Activated naive CD4-positive, alpha-beta T cell treated with anti-CD3 and anti-CD28 coated beads for 36 hours (primary cell): ENCODE results near the gene TMEM80. TPM values are rescaled to one million over a fixed set of nuclear protein-coding genes. Genes with fewer than 3 reads are reported as not detected.

Source experiments
- CTCF ChIA-PET: fragments of 350-600 bp; sonication (Branson Sonifier 250); formaldehyde crosslinking; loops from one replicate; lab custom pipeline; 2021; ENCODE audit warnings: antibody characterized with exemption; lab: Charles Lee
- DNase-seq: peaks from one replicate; pipeline ENCODE4 v3.0.0-alpha.2; 2020
- H3K27ac Mint-ChIP-seq: one replicate; pipeline ENCODE4 v1.8.0; 2021; ENCODE audit warnings: mild to moderate bottlenecking, mixed read lengths
- H3K27me3 Mint-ChIP-seq: one replicate; pipeline ENCODE4 v1.8.0; 2021; ENCODE audit warnings: low read depth, mixed read lengths
- H3K36me3 Mint-ChIP-seq: one replicate; pipeline ENCODE4 v1.8.0; 2021; ENCODE audit warnings: low read depth, mixed read lengths
- H3K4me1 Mint-ChIP-seq: one replicate; pipeline ENCODE4 v1.8.0; 2021; ENCODE audit warnings: low read depth, mixed read lengths
- H3K4me3 Mint-ChIP-seq: one replicate; pipeline ENCODE4 v1.8.0; 2021; ENCODE audit warnings: mild to moderate bottlenecking, moderate library complexity, mixed read lengths
- H3K9me3 Mint-ChIP-seq: one replicate; pipeline ENCODE4 v1.8.0; 2021; ENCODE audit warnings: mixed read lengths
- intact Hi-C: fragments of 100-400 bp; cut with micrococcal nuclease; formaldehyde crosslinking; loops from one replicate; pipeline ENCODE4 v1.15.1; 2023
- total RNA-seq, 2 experiments: library from RNA; stranded (reverse); gene quantifications; one replicate each; pipeline ENCODE4 v1.2.3, GENCODE V29; 2021

The TMEM80 gene
- total RNA-seq, 2 experiments from 2014 or later: 5.6 to 6.0 TPM

GRCh38 chr11:660281-660680 is 35.3 kb upstream of the TMEM80 start:
- Mint-ChIP-seq H3K27me3 (no peaks in the 10 kb centered on the region), H3K36me3 (peaks cover 7% of the 10 kb centered on the region), H3K27ac (no peak overlapping the region), H3K9me3 (no peaks in the 10 kb centered on the region), H3K4me1 (no peaks in the 10 kb centered on the region), H3K4me3 (no peak overlapping the region)
- intact Hi-C loops: no loop called here
- CTCF ChIA-PET: interaction anchor here (1.4 to 1.6 kb wide), 2 partner anchors 17 to 64 kb away, joined by 5 read pairs; no protein-coding TSS in a partner anchor
- no peak for DNase-seq

DNA sequence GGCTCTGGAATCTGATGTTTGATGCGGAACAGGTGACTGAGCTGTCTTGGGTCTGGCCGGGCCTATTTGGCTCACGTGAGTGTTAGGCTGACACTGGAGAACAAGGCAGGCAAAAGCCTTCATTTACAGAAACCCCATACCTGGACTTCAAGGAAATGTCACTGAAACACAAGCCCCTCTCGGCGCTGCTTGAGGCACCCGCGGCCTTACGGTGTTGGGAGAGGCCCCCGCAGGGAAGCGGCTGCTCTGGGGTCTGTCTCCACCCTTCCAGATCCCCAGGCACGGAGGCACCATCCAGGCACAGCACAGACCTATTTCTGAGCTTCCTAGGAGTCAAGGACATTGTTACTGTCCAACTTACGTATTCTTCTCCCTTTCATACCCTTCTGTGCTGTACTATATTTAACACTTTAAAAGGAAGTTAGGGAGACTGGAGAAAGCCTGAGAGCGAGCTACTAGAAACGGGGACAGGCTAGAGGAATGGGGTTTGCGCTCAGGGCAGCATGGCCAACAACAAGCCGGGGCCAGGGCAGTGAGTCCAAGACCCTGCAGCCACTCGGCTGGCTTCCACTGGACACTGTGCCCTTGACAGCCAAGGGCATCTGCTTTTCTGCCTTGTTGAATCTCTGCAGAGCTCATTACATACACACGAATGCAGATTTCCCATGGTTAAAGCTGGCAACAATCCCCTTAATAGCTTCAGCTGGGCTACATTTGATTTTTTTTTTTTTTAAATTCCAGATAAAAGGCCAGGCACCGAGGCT is 34.8 kb upstream of the TMEM80 start:
- Mint-ChIP-seq H3K27me3 (no peaks in the 10 kb centered on the region), H3K4me3 (no peak overlapping the region), H3K9me3 (no peaks in the 10 kb centered on the region), H3K4me1 (no peaks in the 10 kb centered on the region), H3K27ac (no peak overlapping the region), H3K36me3 (peaks cover 7% of the 10 kb centered on the region)
- intact Hi-C loops: no loop called here
- CTCF ChIA-PET: interaction anchor here (0.7 to 1.6 kb wide), 3 partner anchors 17 to 63 kb away, joined by 4 to 5 read pairs (median 5); no protein-coding TSS in a partner anchor
- no peak for DNase-seq

DNA sequence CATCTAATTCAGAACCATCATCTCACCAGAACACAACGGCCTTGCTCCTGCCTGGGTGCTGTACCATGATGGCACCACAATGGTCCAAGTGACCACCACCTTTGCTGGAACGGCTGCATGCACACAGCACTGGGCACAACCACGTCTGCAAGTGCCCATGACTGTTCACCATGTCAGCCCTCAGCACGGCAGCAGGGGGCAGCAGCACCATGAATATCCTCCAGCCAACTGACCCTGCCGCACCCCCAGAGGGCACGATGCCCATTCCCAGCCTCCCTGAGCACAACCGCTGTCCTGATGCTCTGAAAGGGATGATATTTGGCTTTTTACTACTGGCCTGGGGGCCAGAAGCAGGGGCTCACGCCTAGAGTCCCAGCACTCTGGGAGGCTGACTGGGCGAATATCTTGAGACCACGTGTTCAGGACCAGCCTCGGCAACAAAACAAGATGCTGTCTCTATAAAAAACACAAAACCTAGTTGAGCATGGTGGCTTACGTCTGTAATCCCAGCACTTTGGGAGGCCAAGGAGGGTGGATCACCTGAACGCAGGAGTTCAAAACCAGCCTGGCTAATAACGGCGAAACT is 32.8 kb upstream of the TMEM80 start:
- Mint-ChIP-seq H3K27ac (no peak overlapping the region), H3K9me3 (no peaks in the 10 kb centered on the region), H3K36me3 (peaks cover 11% of the 10 kb centered on the region), H3K4me3 (no peak overlapping the region), H3K27me3 (no peaks in the 10 kb centered on the region), H3K4me1 (no peaks in the 10 kb centered on the region)
- CTCF ChIA-PET: interaction anchor here (0.9 to 1.1 kb wide), 3 partner anchors 12 to 58 kb away, joined by 3 read pairs; no protein-coding TSS in a partner anchor
- intact Hi-C loops: loop anchor here (1.0 kb wide), 1 partner anchor 61 kb away; no protein-coding TSS in a partner anchor
- peak; percentile 59 for DNase-seq

- CTCF ChIA-PET: interaction anchor here (0.7 to 1.7 kb wide), 3 partner anchors 58 to 61 kb away, joined by 3 read pairs; no protein-coding TSS in a partner anchor
- Mint-ChIP-seq H3K36me3 (peaks cover 14% of the 10 kb centered on the region), H3K27ac (no peak overlapping the region), H3K4me3 (no peak overlapping the region), H3K27me3 (no peaks in the 10 kb centered on the region), H3K9me3 (no peaks in the 10 kb centered on the region), H3K4me1 (no peaks in the 10 kb centered on the region)
- no peak for DNase-seq
- intact Hi-C loops: no loop called here
These were observed 30.4 kb upstream of the TMEM80 start for GRCh38 chr11:665062-665703.

- Mint-ChIP-seq H3K27me3 (no peaks in the 10 kb centered on the region), H3K9me3 (no peaks in the 10 kb centered on the region), H3K4me3 (no peak overlapping the region), H3K4me1 (no peaks in the 10 kb centered on the region), H3K36me3 (peaks cover 14% of the 10 kb centered on the region), H3K27ac (no peak overlapping the region)
- CTCF ChIA-PET: interaction anchor here (1.7 kb wide), 1 partner anchor 57 kb away, joined by 3 read pairs; no protein-coding TSS in a partner anchor
- intact Hi-C loops: no loop called here
- DNase-seq: no peak
These were observed 29.8 kb upstream of the TMEM80 start for GRCh38 chr11:665704-666281.

DNA sequence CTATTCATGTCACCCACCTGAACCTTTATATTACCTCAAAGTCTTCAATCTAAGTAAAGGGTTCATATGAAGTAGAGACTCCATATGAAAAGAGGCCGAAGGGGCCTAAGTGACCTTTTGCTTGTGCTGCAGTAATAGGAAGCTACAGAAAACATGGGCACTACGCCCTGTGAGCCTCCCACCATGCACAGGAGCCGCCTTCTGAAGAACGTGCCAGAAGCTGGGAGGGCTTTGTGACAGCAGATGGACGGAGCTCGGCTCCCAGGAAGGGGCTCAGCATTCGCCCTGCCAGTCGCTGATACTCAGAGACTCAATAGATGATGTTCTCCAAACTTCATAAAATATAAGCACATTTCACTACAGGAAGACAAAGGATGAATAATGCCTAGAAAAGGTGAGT is 21.8 kb upstream of the TMEM80 start:
- intact Hi-C loops: no loop called here
- no peak for DNase-seq
- Mint-ChIP-seq H3K4me3 (no peak overlapping the region), H3K27me3 (no peaks in the 10 kb centered on the region), H3K4me1 (no peaks in the 10 kb centered on the region), H3K36me3 (peaks cover 20% of the 10 kb centered on the region), H3K27ac (no peak overlapping the region), H3K9me3 (no peaks in the 10 kb centered on the region)
- CTCF ChIA-PET: interaction anchor here (0.5 to 0.8 kb wide), 2 partner anchors 23 to 66 kb away, joined by 3 to 4 read pairs; no protein-coding TSS in a partner anchor

DNA sequence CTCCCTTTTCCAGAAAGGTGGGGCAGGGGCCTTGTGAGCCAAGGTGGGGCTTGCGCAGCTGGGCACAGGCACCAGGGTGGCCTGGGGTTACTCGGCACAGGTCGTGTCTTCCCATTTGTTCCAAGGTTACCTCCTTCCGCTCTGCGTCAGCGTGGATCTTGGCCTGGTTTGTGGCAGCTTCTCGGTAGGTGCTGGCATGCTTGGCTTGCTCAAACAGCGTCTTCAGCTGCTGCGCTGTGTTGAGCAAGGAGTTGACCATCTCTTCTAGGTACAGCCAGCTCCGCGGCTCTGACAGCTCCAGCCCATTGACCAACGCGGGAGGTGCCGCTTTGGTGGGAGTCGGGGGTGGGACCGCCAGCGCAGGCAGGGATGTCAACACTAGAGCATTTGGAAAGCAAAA is 21.2 kb upstream of the TMEM80 start:
- Mint-ChIP-seq H3K27ac (no peak overlapping the region), H3K36me3 (peaks cover 20% of the 10 kb centered on the region), H3K4me1 (no peaks in the 10 kb centered on the region), H3K4me3 (no peak overlapping the region), H3K9me3 (no peaks in the 10 kb centered on the region), H3K27me3 (no peaks in the 10 kb centered on the region)
- CTCF ChIA-PET: interaction anchor here (0.5 to 0.8 kb wide), 3 partner anchors 12 to 67 kb away, joined by 3 to 4 read pairs (median 3); no protein-coding TSS in a partner anchor
- intact Hi-C loops: no loop called here
- DNase-seq: no peak

DNA sequence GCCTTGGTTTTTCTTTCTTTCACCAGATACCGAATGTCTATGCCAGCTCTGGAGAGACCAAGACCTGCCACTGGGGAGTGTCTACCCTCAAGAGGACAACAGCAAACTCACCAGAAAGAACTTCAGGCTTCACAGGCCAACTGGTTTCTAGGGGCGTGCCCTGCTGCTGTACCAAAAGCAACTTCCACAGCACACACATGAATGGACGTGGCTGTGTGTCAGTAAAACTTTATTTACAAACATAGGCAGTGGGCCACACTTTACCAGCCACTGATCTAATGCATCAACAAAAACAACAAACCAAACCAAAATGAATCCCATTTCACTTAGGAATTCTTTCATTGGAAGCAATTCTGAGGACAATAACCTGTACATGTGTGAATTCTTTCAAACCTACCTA is 17.3 kb upstream of the TMEM80 start:
- intact Hi-C loops: no loop called here
- Mint-ChIP-seq H3K27ac (no peak overlapping the region), H3K27me3 (no peaks in the 10 kb centered on the region), H3K9me3 (no peaks in the 10 kb centered on the region), H3K4me1 (no peaks in the 10 kb centered on the region), H3K36me3 (peaks cover 31% of the 10 kb centered on the region), H3K4me3 (no peak overlapping the region)
- CTCF ChIA-PET: interaction anchor here (1.5 kb wide), 1 partner anchor 17 kb away, joined by 5 read pairs; no protein-coding TSS in a partner anchor
- DNase-seq: no peak

- intact Hi-C loops: no loop called here
- H3K27me3 Mint-ChIP-seq: no peaks in the 10 kb centered on the region
- CTCF ChIA-PET: interaction anchor here (0.7 kb wide), 2 partner anchors 74 to 79 kb away, joined by 3 read pairs; no protein-coding TSS in a partner anchor
- H3K36me3 Mint-ChIP-seq: peaks cover 34% of the 10 kb centered on the region
- no peak overlapping the region for H3K27ac Mint-ChIP-seq
- DNase-seq: no peak
- H3K4me3 Mint-ChIP-seq: no peak overlapping the region
- H3K4me1 Mint-ChIP-seq: no peaks in the 10 kb centered on the region
- H3K9me3 Mint-ChIP-seq: no peaks in the 10 kb centered on the region
These were observed 16.1 kb upstream of the TMEM80 start for GRCh38 chr11:679271-680207.

DNA sequence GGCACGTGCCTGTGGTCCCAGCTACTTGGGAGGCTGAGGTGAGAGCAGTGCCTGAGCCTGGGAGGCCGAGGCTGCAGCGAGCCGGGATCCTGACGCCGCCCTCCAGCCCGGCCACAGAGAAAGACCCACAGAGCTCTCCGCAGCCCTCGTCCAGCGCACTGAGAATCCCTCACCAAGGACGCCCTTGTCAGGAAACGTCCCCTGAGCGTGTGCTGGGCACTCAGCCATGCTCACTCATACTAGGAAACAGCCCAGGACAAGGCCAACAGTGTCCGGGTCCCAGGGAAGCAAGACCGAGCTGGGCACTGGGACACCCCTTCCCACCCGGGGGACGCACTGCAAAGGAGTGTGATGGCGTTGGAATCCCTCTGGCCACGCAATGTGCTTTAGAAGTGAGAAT is 15.1 kb upstream of the TMEM80 start:
- Mint-ChIP-seq H3K9me3 (no peaks in the 10 kb centered on the region), H3K4me3 (no peak overlapping the region), H3K27ac (no peak overlapping the region), H3K4me1 (no peaks in the 10 kb centered on the region), H3K36me3 (peaks cover 37% of the 10 kb centered on the region), H3K27me3 (no peaks in the 10 kb centered on the region)
- intact Hi-C loops: no loop called here
- DNase-seq: no peak
- CTCF ChIA-PET: interaction anchor here (0.6 kb wide), 1 partner anchor 128 kb away, joined by 4 read pairs; no protein-coding TSS in a partner anchor

DNA sequence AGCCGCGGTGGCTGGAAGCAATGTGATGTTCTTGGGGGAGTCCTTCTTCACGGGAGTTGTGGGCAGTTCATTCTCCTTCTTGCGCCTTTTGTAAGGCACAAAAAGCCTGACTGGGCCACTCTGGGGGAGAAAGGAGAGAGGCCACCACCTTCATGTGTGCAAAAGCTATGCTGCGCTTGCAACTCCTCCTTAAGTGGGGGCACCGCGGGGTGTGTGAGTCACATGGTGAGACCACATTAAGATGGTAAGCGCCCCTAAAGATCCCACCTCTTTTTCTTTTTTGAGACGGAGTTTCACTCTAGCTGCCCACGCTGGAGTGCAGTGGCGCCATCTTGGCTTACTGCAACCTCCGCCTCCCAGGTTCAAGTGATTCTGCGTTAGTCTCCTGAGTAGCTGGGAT is 14.6 kb upstream of the TMEM80 start:
- CTCF ChIA-PET: interaction anchor here (1.1 kb wide), 2 partner anchors 46 to 77 kb away, joined by 3 to 4 read pairs; no protein-coding TSS in a partner anchor
- Mint-ChIP-seq H3K36me3 (peaks cover 39% of the 10 kb centered on the region), H3K27ac (no peak overlapping the region), H3K4me1 (no peaks in the 10 kb centered on the region), H3K27me3 (no peaks in the 10 kb centered on the region), H3K9me3 (no peaks in the 10 kb centered on the region), H3K4me3 (no peak overlapping the region)
- intact Hi-C loops: no loop called here
- no peak for DNase-seq
